Parathyroid adenoma (tissue), 2 donors: ENCODE results near the gene PRPF18.
A peak's percentile ranks its signal among the peaks of the same experiment; 100 is the strongest.
"Not testable (repeated sequence)": the region's sequence is repeated elsewhere in the genome, so short reads cannot be mapped to it uniquely, and the experiment has no call there.

Experiments
- H2AFZ ChIP-seq: fragments of 300-600 bp; sonication (generic); one replicate; pipeline ENCODE4 v1.7.0; 2017; ENCODE audit warnings: antibody characterized with exemption, mild to moderate bottlenecking
- H3K27ac ChIP-seq: fragments of 300-600 bp; sonication (generic); one replicate; pipeline ENCODE4 v1.7.0; 2017
- H3K27me3 ChIP-seq: fragments of 300-600 bp; sonication (generic); one replicate; pipeline ENCODE4 v1.7.0; 2017; ENCODE audit warnings: low read length; ENCODE audit not compliant: control insufficient read depth, insufficient read depth
- H3K36me3 ChIP-seq: fragments of 300-600 bp; sonication (generic); one replicate; pipeline ENCODE4 v1.7.0; 2017; ENCODE audit warnings: low read length; ENCODE audit not compliant: control insufficient read depth, insufficient read depth
- H3K4me1 ChIP-seq: fragments of 300-600 bp; sonication (generic); one replicate; pipeline ENCODE4 v1.7.0; 2017; ENCODE audit warnings: control low read depth
- H3K4me2 ChIP-seq: fragments of 300-600 bp; sonication (generic); one replicate; pipeline ENCODE4 v1.7.0; 2017; ENCODE audit warnings: low read length
- H3K4me3 ChIP-seq: fragments of 300-600 bp; sonication (generic); one replicate; pipeline ENCODE4 v1.7.0; 2017; ENCODE audit warnings: low read depth, low read length
- H3K79me2 ChIP-seq: fragments of 300-600 bp; sonication (generic); one replicate; pipeline ENCODE4 v1.7.0; 2017; ENCODE audit warnings: control low read depth
- H3K9ac ChIP-seq: fragments of 300-600 bp; sonication (generic); one replicate; pipeline ENCODE4 v1.7.0; 2017; ENCODE audit warnings: mild to moderate bottlenecking
- H3K9me3 ChIP-seq: fragments of 300-600 bp; sonication (generic); one replicate; pipeline ENCODE4 v1.7.0; 2017; ENCODE audit warnings: low read length; ENCODE audit not compliant: control insufficient read depth
- CTCF ChIP-seq: fragments of 300-600 bp; sonication (generic); IDR thresholded peaks from one replicate; pipeline ENCODE4 v1.7.0; 2017; ENCODE audit warnings: antibody characterized with exemption, mild to moderate bottlenecking
- donor health status: primary hyperparathyroidism.

Gene PRPF18, protein sequence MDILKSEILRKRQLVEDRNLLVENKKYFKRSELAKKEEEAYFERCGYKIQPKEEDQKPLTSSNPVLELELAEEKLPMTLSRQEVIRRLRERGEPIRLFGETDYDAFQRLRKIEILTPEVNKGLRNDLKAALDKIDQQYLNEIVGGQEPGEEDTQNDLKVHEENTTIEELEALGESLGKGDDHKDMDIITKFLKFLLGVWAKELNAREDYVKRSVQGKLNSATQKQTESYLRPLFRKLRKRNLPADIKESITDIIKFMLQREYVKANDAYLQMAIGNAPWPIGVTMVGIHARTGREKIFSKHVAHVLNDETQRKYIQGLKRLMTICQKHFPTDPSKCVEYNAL

GRCh38 chr10:13586676-13587355 lies at the start of gene PRPF18:
Gene PRPF18, plus strand, starts transcription at chr10:13586965. Its CDS starts 122 bp downstream, at chr10:13587087.
- TF ChIP-seq CTCF = peak; percentile 98
- Histone ChIP-seq H3K79me2 (peaks cover 25% of the 10 kb centered on the region), H3K27me3 (no peaks in the 10 kb centered on the region), H3K9ac (peak within 1 kb of the TSS; percentile 68), H3K27ac (peak within 1 kb of the TSS; percentile 47), H3K4me3 (peak within 1 kb of the TSS; percentile 99), H3K9me3 (no peaks in the 10 kb centered on the region), H2AFZ (peak within 1 kb of the TSS; percentile 93), H3K4me1 (peaks cover 5% of the 10 kb centered on the region), H3K36me3 (no peaks in the 10 kb centered on the region), H3K4me2 (peak within 1 kb of the TSS; percentile 95)

DNA sequence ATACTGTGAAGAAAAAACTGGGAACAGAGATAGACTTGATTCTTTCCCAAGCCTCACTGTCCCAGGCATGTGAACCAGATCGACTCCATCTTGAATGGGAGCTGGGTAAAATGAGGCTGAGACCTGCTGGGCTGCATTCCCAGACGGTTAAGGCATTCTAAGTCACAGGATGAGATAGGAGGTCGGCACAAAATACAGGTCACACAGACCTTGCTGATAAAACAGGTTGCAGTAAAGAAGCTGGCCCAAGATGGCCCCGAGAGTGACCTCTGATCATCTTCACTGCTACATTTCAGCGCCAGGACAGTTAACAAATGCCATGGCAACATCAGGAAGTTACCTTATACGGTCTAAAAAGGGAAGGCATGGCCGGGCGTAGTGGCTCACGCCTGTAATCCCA lies 48.8 kb upstream of the PRPF18 start:
- not testable (repeated sequence) for H3K27me3 ChIP-seq, H2AFZ ChIP-seq, H3K4me3 ChIP-seq, H3K27ac ChIP-seq, H3K4me1 ChIP-seq, H3K79me2 ChIP-seq, H3K9ac ChIP-seq, H3K4me2 ChIP-seq, H3K36me3 ChIP-seq, H3K9me3 ChIP-seq

DNA sequence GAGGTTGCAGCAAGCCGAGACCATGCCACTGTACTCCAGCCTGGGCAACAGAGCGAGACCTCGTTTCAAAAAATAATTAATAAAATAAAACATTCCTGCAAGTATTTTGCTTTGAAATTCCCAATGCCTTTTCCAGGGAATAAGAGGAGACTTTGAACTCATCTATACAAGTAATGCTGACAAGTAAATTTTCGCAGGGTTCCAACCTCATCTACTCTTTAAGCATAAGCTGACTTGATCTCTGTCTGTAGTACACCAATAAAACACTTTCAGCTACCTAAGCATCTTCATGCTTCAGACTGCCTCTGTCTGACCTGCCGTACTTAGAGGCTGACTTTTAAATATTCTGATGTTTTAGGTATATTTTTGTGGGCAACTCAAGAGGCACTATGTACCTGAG lies 44.2 kb upstream of the PRPF18 start:
- Histone ChIP-seq H2AFZ (no peak overlapping the region), H3K4me1 (no peaks in the 10 kb centered on the region), H3K9me3 (no peaks in the 10 kb centered on the region), H3K27ac (no peak overlapping the region), H3K4me2 (no peak overlapping the region), H3K27me3 (no peaks in the 10 kb centered on the region), H3K4me3 (no peak overlapping the region), H3K79me2 (no peaks in the 10 kb centered on the region), H3K36me3 (no peaks in the 10 kb centered on the region), H3K9ac (no peak overlapping the region)
- TF ChIP-seq CTCF = no peak

DNA sequence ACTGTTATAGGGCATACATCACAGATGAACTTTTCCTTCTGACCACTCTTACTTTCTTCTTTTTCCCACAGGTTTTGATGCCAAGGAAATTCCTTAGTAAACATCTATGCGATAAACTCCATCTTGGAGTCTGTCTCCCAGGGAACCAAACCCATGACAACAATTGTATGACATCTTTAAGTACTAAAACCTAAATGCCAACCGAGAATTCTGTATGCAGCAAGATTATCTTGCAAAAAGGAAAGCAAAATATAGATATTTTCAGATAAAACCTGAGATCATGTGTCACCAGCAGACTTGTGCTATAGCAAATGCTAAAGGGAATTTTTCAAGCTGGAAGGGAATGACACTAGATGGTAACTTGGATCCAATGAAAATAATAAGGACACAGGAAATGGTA lies 36.0 kb upstream of the PRPF18 start:
- Histone ChIP-seq H3K27ac (no peak overlapping the region), H3K4me3 (no peak overlapping the region), H3K4me2 (no peak overlapping the region), H3K9ac (no peak overlapping the region), H3K27me3 (no peaks in the 10 kb centered on the region), H3K36me3 (no peaks in the 10 kb centered on the region), H3K79me2 (no peaks in the 10 kb centered on the region), H3K9me3 (no peaks in the 10 kb centered on the region), H2AFZ (no peak overlapping the region), H3K4me1 (no peaks in the 10 kb centered on the region)
- TF ChIP-seq CTCF = no peak

DNA sequence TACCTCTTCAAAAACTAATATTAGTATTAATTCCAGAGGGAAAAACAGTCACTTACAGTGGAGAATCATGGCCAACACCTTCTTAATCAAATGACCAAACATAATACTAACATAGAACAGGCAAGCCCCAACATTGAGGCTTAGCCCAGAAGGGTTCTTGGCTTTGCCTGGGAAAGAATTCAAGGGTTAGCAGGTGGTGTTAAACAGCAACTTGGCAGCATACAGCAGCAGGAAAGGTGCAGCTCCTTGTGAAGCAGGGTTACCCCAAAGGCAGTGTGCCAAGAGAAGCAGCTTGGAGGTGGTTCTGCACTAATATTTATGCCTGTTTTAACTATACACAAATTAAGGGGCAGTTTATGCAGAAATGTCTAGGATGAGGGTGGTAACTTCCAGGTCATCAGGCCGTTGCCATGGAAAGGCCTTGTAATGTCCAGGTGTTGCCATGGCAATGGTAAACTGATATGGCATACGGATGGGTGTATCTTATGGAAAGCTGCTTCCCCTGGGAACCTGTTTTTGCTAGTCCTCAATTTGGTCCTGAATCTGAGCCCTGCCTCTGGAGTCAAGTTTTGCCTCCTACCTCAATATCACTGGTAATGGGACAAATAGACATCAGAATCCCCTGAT lies 30.8 kb upstream of the PRPF18 start:
- Histone ChIP-seq H2AFZ (no peak overlapping the region), H3K27ac (no peak overlapping the region)

More for the DNA sequence above, 30.8 kb upstream of the PRPF18 start:
- no peaks in the 10 kb centered on the region for H3K36me3 ChIP-seq
- no peaks in the 10 kb centered on the region for H3K9me3 ChIP-seq
- H3K4me3 ChIP-seq = no peak overlapping the region
- no peak overlapping the region for H3K9ac ChIP-seq
- H3K4me1 ChIP-seq = no peaks in the 10 kb centered on the region
- H3K4me2 ChIP-seq = no peak overlapping the region
- TF ChIP-seq CTCF = no peak
- H3K27me3 ChIP-seq = no peaks in the 10 kb centered on the region
- no peaks in the 10 kb centered on the region for H3K79me2 ChIP-seq
